WI38 (cell line): ENCODE data around the gene VEGFA.

Source experiments
- H3K4me3 ChIP-seq: 2 replicates; pipeline ENCODE4 v1.5.1; 2011; ENCODE audit warnings: low read depth, mild to moderate bottlenecking, control low read depth, low read length
- CTCF ChIP-seq: IDR thresholded peaks from 2 replicates; pipeline ENCODE4 v1.5.1; 2012; ENCODE audit warnings: low read depth, mild to moderate bottlenecking, control low read depth, low read length

VEGFA gene

GRCh38 chr6:43735642-43736199, 34.3 kb upstream of the VEGFA start:
- H3K4me3 ChIP-seq = no peak overlapping the region
- no peak for TF ChIP-seq CTCF

- TF ChIP-seq CTCF = no peak
- no peak overlapping the region for H3K4me3 ChIP-seq
These were observed 33.7 kb upstream of the VEGFA start for GRCh38 chr6:43736211-43736786.

GRCh38 chr6:43736844-43737243, 33.2 kb upstream of the VEGFA start:
- no peak overlapping the region for H3K4me3 ChIP-seq
- TF ChIP-seq CTCF = no peak

GRCh38 chr6:43737272-43738081, 32.5 kb upstream of the VEGFA start:
- no peak for TF ChIP-seq CTCF
- no peak overlapping the region for H3K4me3 ChIP-seq

GRCh38 chr6:43738267-43738676, 31.7 kb upstream of the VEGFA start:
- TF ChIP-seq CTCF = no peak

GRCh38 chr6:43738877-43739641, 31.0 kb upstream of the VEGFA start:
- TF ChIP-seq CTCF = no peak

More at GRCh38 chr6:43738267-43738676, 31.7 kb upstream of the VEGFA start:
- H3K4me3 ChIP-seq = no peak overlapping the region

More at GRCh38 chr6:43738877-43739641, 31.0 kb upstream of the VEGFA start:
- H3K4me3 ChIP-seq = no peak overlapping the region
